Activated T-helper 1 cell treated with anti-CD3 and anti-CD28 coated beads, Interleukin-2, amount 50 U/mL, for 16 hours (primary cell): ENCODE data around the gene ZNF316.

Source experiments
- DNase-seq, 2 donors: peaks; one replicate each; pipeline ENCODE4 v3.0.0-alpha.2; 2020; ENCODE audit warnings: low read depth in 1 of 2, low spot score in 1 of 2

The ZNF316 gene

GRCh38 chr7:6636741-6637543, at the start of gene ZNF316:
ZNF316 (plus strand) TSS chr7:6637318; CDS start chr7:6642410, 5,092 bp downstream.
- DNase-seq, result peak; percentile 22 to 56

GRCh38 chr7:6588566-6588965, 48.6 kb upstream of the ZNF316 start:
- no peak for DNase-seq

GRCh38 chr7:6589151-6589828, 47.8 kb upstream of the ZNF316 start:
- DNase-seq, result no peak

GRCh38 chr7:6589829-6590644, 47.1 kb upstream of the ZNF316 start, which contains the start of gene INTS15:
INTS15 (plus strand) TSS chr7:6590021; CDS start chr7:6590284, 263 bp downstream.
- peak; percentile 57 to 79 for DNase-seq

GRCh38 chr7:6590645-6591110, 46.4 kb upstream of the ZNF316 start:
- DNase-seq, result no peak

- no peak for DNase-seq
Measured at GRCh38 chr7:6600093-6600492, 37.0 kb upstream of the ZNF316 start.

- DNase-seq, result no peak
Measured at GRCh38 chr7:6604458-6604857, 32.7 kb upstream of the ZNF316 start.

GRCh38 chr7:6606866-6607583, 30.1 kb upstream of the ZNF316 start:
- no peak for DNase-seq

- no peak for DNase-seq
Measured at GRCh38 chr7:6607651-6608051, 29.5 kb upstream of the ZNF316 start.

GRCh38 chr7:6608081-6608480, 29.0 kb upstream of the ZNF316 start:
- no peak for DNase-seq

- DNase-seq, result no peak
Measured at GRCh38 chr7:6608794-6609193, 28.3 kb upstream of the ZNF316 start.

GRCh38 chr7:6612819-6613218, 24.3 kb upstream of the ZNF316 start:
- DNase-seq, result no peak

GRCh38 chr7:6613706-6614105, 23.4 kb upstream of the ZNF316 start:
- no peak for DNase-seq

GRCh38 chr7:6614953-6615722, 22.0 kb upstream of the ZNF316 start, which contains the start of gene ZNF853:
ZNF853 (plus strand) TSS chr7:6615610; CDS start chr7:6616175, 565 bp downstream.
- no peak for DNase-seq

- DNase-seq, result no peak
Measured at GRCh38 chr7:6615723-6616555, 21.2 kb upstream of the ZNF316 start.

GRCh38 chr7:6616854-6617643, 20.1 kb upstream of the ZNF316 start:
- DNase-seq, result no peak

- no peak for DNase-seq
Measured at GRCh38 chr7:6618621-6619020, 18.5 kb upstream of the ZNF316 start.

GRCh38 chr7:6619961-6620360, 17.2 kb upstream of the ZNF316 start:
- no peak for DNase-seq
